ENCODE results near the gene ASPA. TPM values are rescaled to one million over a fixed set of nuclear protein-coding genes. Genes with fewer than 3 reads are reported as not detected.

Gene ASPA
- total RNA-seq, 4 donors from 2014 or later = 11.4 to 27.7 (median 17.0) TPM

DNA sequence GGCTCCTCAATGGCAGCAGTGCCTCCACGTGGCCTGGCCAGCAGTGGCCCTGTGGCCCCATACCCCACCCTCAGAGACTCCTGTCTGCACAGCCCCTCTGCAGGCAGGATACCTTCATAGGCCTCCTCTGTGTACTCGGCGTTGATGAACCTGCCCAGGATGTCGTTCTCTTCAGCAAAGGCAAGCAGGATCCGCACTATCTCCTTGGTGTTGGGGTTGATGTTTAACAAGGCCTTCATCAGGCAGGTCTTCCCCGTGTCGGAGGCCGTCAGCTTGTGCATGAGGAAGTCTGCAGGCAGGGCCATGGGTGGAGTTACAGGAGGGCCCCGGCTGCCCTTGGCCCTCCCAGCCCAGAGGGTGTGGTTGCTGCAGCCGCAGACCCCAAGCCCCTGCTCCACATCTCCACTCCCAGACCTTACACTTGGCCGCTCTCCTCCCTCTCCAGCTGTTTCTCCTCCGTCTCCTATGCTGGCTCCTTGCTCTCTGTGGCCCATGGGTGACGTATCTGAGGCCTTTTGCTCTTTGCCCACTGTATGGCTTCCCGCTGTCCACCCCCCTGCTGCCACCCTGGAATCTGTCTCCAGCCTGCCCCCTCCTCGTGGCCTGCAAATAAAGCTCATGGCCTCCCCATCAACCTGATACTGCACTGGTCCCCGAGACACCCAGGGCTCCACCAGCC lies 66.8 kb downstream of the ASPA start:
- H3K27ac ChIP-seq = no peak overlapping the region
- H3K4me3 ChIP-seq = no peak overlapping the region
- H3K36me3 ChIP-seq = no peaks in the 10 kb centered on the region
- no peaks in the 10 kb centered on the region for H3K4me1 ChIP-seq
- no peaks in the 10 kb centered on the region for H3K9me3 ChIP-seq
- DNase-seq = no peak
- H3K27me3 ChIP-seq = no peaks in the 10 kb centered on the region
- TF ChIP-seq, protein P1, sequence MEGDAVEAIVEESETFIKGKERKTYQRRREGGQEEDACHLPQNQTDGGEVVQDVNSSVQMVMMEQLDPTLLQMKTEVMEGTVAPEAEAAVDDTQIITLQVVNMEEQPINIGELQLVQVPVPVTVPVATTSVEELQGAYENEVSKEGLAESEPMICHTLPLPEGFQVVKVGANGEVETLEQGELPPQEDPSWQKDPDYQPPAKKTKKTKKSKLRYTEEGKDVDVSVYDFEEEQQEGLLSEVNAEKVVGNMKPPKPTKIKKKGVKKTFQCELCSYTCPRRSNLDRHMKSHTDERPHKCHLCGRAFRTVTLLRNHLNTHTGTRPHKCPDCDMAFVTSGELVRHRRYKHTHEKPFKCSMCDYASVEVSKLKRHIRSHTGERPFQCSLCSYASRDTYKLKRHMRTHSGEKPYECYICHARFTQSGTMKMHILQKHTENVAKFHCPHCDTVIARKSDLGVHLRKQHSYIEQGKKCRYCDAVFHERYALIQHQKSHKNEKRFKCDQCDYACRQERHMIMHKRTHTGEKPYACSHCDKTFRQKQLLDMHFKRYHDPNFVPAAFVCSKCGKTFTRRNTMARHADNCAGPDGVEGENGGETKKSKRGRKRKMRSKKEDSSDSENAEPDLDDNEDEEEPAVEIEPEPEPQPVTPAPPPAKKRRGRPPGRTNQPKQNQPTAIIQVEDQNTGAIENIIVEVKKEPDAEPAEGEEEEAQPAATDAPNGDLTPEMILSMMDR (IDR thresholded peaks at IDR 0.05) = no peak
- TF ChIP-seq POLR2A (IDR thresholded peaks at IDR 0.05) = no peak

DNA sequence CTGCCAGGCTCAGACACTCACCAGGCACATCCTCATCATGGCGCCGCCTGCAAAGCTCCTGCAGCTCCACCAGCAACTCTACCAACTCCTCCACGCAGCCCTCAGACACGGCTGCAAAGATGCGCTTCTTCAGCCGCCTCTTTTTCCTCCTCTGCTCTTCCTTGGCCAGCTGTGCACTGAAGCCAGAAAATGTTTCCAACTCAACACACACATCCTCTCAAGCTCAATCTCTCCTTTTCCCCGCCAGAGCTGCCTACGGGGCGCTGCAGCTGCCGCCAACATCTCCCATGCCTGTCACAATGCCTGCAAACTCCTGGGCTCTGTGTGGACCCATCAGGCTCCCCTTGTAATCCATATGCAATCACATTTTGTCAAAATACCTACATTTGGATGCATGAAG lies 67.7 kb downstream of the ASPA start:
- DNase-seq = no peak
- H3K9me3 ChIP-seq = no peaks in the 10 kb centered on the region
- TF ChIP-seq, protein P1 (IDR thresholded peaks at IDR 0.05) = no peak
- TF ChIP-seq POLR2A (IDR thresholded peaks at IDR 0.05) = no peak
- H3K4me1 ChIP-seq = no peaks in the 10 kb centered on the region
- no peaks in the 10 kb centered on the region for H3K36me3 ChIP-seq
- no peak overlapping the region for H3K4me3 ChIP-seq
- H3K27me3 ChIP-seq = no peaks in the 10 kb centered on the region
- H3K27ac ChIP-seq = no peak overlapping the region

GRCh38 chr17:3544365-3544764 lies 68.6 kb downstream of the ASPA start:
- TF ChIP-seq, protein P1 (IDR thresholded peaks at IDR 0.05) = no peak
- TF ChIP-seq POLR2A (IDR thresholded peaks at IDR 0.05) = no peak
- H3K4me1 ChIP-seq = no peaks in the 10 kb centered on the region
- no peak for DNase-seq
- no peaks in the 10 kb centered on the region for H3K27me3 ChIP-seq
- H3K27ac ChIP-seq = no peak overlapping the region
- no peaks in the 10 kb centered on the region for H3K9me3 ChIP-seq
- H3K4me3 ChIP-seq = no peak overlapping the region
- no peaks in the 10 kb centered on the region for H3K36me3 ChIP-seq

DNA sequence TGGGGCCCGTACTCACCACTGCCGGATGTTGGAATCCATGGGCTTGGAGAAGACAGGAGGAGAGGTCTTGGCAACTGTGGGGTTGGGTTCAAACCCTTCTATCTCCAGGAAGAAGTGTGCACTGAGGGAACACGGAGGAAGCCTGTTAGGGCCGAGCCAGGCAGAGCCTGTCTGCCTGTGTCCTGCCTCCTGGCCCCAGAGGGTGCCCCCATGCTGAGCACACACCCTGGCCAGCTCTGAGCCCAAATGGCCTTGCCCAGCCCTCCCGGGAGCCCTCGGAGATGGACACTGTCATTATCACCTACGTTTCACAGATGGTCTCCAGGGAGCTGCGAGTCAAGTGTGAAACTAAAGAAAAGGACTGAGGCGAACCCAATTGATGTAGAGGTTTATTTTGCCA lies 69.4 kb downstream of the ASPA start:
- Histone ChIP-seq H3K27ac (no peak overlapping the region), H3K4me1 (no peaks in the 10 kb centered on the region), H3K36me3 (no peaks in the 10 kb centered on the region), H3K9me3 (no peaks in the 10 kb centered on the region), H3K4me3 (no peak overlapping the region), H3K27me3 (no peaks in the 10 kb centered on the region)
- no peak for TF ChIP-seq POLR2A (IDR thresholded peaks at IDR 0.05)
- TF ChIP-seq, protein P1 (IDR thresholded peaks at IDR 0.05) = no peak
- no peak for DNase-seq

DNA sequence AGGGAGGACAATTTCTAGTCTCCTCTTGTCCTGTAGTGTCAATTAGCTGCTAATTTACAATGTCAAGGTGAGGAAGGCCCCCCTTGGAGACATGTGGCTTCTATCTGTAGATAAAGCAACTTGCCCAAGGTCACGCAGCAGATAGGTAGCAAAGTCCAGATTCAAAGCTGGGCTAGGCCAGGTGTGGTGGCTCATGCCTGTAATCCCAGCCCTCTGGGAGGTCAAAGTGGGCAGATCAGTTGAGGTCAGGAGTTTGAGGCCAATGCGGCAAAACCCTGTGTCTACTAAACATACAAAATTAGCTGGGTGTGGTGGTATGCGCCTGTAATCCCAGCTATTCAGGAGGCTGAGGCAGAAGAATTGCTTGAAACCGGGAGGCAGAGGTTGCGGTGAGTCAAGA lies 70.7 kb downstream of the ASPA start:
- Histone ChIP-seq H3K27me3 (no peaks in the 10 kb centered on the region), H3K9me3 (no peaks in the 10 kb centered on the region), H3K4me1 (no peaks in the 10 kb centered on the region), H3K27ac (no peak overlapping the region), H3K4me3 (no peak overlapping the region), H3K36me3 (no peaks in the 10 kb centered on the region)
- TF ChIP-seq, protein P1 (IDR thresholded peaks at IDR 0.05) = no peak
- TF ChIP-seq POLR2A (IDR thresholded peaks at IDR 0.05) = no peak
- peak in 1 of 3 donors; percentile 63 for DNase-seq

GRCh38 chr17:3546997-3547396 lies 71.2 kb downstream of the ASPA start:
- Histone ChIP-seq H3K4me1 (no peaks in the 10 kb centered on the region), H3K27me3 (no peaks in the 10 kb centered on the region), H3K9me3 (no peaks in the 10 kb centered on the region), H3K27ac (no peak overlapping the region), H3K36me3 (no peaks in the 10 kb centered on the region), H3K4me3 (no peak overlapping the region)
- no peak for TF ChIP-seq POLR2A (IDR thresholded peaks at IDR 0.05)
- TF ChIP-seq, protein P1 (IDR thresholded peaks at IDR 0.05) = no peak
- DNase-seq = no peak
